Lower lobe of right lung (tissue), 2 donors: ENCODE results near the gene TMCC3. TPM values are rescaled to one million over a fixed set of nuclear protein-coding genes. Genes with fewer than 3 reads are reported as not detected.
A peak's percentile ranks its signal among the peaks of the same experiment; 100 is the strongest.

Experiments used
- ATAC-seq, 2 donors: fragments of 200-7000 bp; cut with Tn5 transposase; one replicate each; pipeline ENCODE4 v1.9.1; 2020 to 2022; ENCODE audit warnings: mild to moderate bottlenecking in 2 of 2, moderate library complexity in 2 of 2
- DNase-seq: peaks from one replicate; pipeline ENCODE4 v3.0.0-alpha.2; 2020
- H3K27ac ChIP-seq: fragments of 200-600 bp; one replicate; pipeline ENCODE4 v1.8.0; 2022
- H3K27me3 ChIP-seq: fragments of 200-600 bp; one replicate; pipeline ENCODE4 v1.8.0; 2022; ENCODE audit warnings: low read depth
- H3K36me3 ChIP-seq: fragments of 200-600 bp; one replicate; pipeline ENCODE4 v1.8.0; 2022; ENCODE audit warnings: mild to moderate bottlenecking
- H3K4me1 ChIP-seq: fragments of 200-600 bp; one replicate; pipeline ENCODE4 v1.8.0; 2022
- H3K4me3 ChIP-seq: fragments of 200-600 bp; one replicate; pipeline ENCODE4 v1.8.0; 2022; ENCODE audit warnings: mild to moderate bottlenecking
- H3K9me3 ChIP-seq: fragments of 200-600 bp; one replicate; pipeline ENCODE4 v1.8.0; 2022
- CTCF ChIP-seq: fragments of 200-600 bp; IDR thresholded peaks from one replicate; pipeline ENCODE4 v1.8.0; 2022; ENCODE audit warnings: antibody characterized with exemption, mild to moderate bottlenecking
- intact Hi-C: fragments of 100-400 bp; cut with DNase I; formaldehyde crosslinking; loops from one replicate; pipeline ENCODE4 v1.11.0; 2022
- total RNA-seq: library from RNA; stranded (reverse); fragmentation: NEBNext Ultra II Directional; extraction: Animal tissue kit (Norgen Biotek cat#: 25700); gene quantifications from one replicate; pipeline ENCODE4 v1.2.1, GENCODE V29; 2021
- donor health status: DM: no; HTN: yes; CAD: no; lungs with severe emphysema.

The TMCC3 gene
- total RNA-seq, 1 donor from 2014 or later = 9.7 TPM

- H3K27me3 ChIP-seq = no peaks in the 10 kb centered on the region
- H3K4me3 ChIP-seq = no peak overlapping the region
- H3K27ac ChIP-seq = no peak overlapping the region
- intact Hi-C loops = no loop called here
- TF ChIP-seq CTCF = no peak
- no peak for ATAC-seq
- H3K9me3 ChIP-seq = no peaks in the 10 kb centered on the region
- H3K4me1 ChIP-seq = peaks cover 4% of the 10 kb centered on the region
- DNase-seq = no peak
- H3K36me3 ChIP-seq = no peaks in the 10 kb centered on the region
Measured at GRCh38 chr12:94684416-94685142, 34.2 kb upstream of the TMCC3 start.

GRCh38 chr12:94679554-94680195 is 29.3 kb upstream of the TMCC3 start:
- Histone ChIP-seq H3K27me3 (no peaks in the 10 kb centered on the region), H3K4me3 (no peak overlapping the region), H3K4me1 (peaks cover 30% of the 10 kb centered on the region), H3K9me3 (no peaks in the 10 kb centered on the region), H3K36me3 (no peaks in the 10 kb centered on the region), H3K27ac (no peak overlapping the region)
- DNase-seq (no peak), ATAC-seq (no peak)
- no peak for TF ChIP-seq CTCF
- intact Hi-C loops = no loop called here

- Histone ChIP-seq H3K4me1 (peaks cover 38% of the 10 kb centered on the region), H3K4me3 (no peak overlapping the region), H3K9me3 (no peaks in the 10 kb centered on the region), H3K36me3 (no peaks in the 10 kb centered on the region), H3K27ac (no peak overlapping the region), H3K27me3 (no peaks in the 10 kb centered on the region)
- ATAC-seq (no peak), DNase-seq (no peak)
- no peak for TF ChIP-seq CTCF
- intact Hi-C loops = no loop called here
Measured at GRCh38 chr12:94678849-94679248, 28.5 kb upstream of the TMCC3 start.

GRCh38 chr12:94678379-94678778 is 28.0 kb upstream of the TMCC3 start:
- intact Hi-C loops = no loop called here
- Histone ChIP-seq H3K27me3 (no peaks in the 10 kb centered on the region), H3K4me3 (no peak overlapping the region), H3K9me3 (no peaks in the 10 kb centered on the region), H3K4me1 (peaks cover 42% of the 10 kb centered on the region), H3K27ac (no peak overlapping the region), H3K36me3 (no peaks in the 10 kb centered on the region)
- TF ChIP-seq CTCF = no peak
- ATAC-seq (no peak), DNase-seq (no peak)

- H3K4me1 ChIP-seq = peaks cover 44% of the 10 kb centered on the region
- DNase-seq = no peak
- H3K4me3 ChIP-seq = no peak overlapping the region
- no peak overlapping the region for H3K27ac ChIP-seq
- H3K36me3 ChIP-seq = no peaks in the 10 kb centered on the region
- peak in 1 of 2 donors; percentile 13 for ATAC-seq
- intact Hi-C loops = no loop called here
- H3K9me3 ChIP-seq = no peaks in the 10 kb centered on the region
- H3K27me3 ChIP-seq = no peaks in the 10 kb centered on the region
- TF ChIP-seq CTCF = no peak
Measured at GRCh38 chr12:94677778-94678177, 27.4 kb upstream of the TMCC3 start.
